GM08714 (cell line): ENCODE data around the gene ZNHIT3.
A peak's percentile ranks its signal among the peaks of the same experiment; 100 is the strongest.

ENCODE experiments used
- H3K4me3 ChIP-seq: fragments of 200-500 bp; sonication (Bioruptor generic); 2 replicates; pipeline ENCODE4 v1.5.1; 2014; ENCODE audit warnings: mild to moderate bottlenecking, low read length, inconsistent platforms
- ZNF274 ChIP-seq: IDR thresholded peaks from 2 replicates; pipeline ENCODE4 v1.6.1; 2012; ENCODE audit warnings: mild to moderate bottlenecking, low read depth, low read length

Gene ZNHIT3

GRCh38 chr17:36544307-36545076 is 58.0 kb downstream of the ZNHIT3 start, which contains the start of gene GGNBP2:
Gene GGNBP2, plus strand, starts transcription at chr17:36544919. Its CDS starts 806 bp downstream, at chr17:36545725.
- H3K4me3 ChIP-seq: peak within 1 kb of the TSS; percentile 97
- no peak for TF ChIP-seq ZNF274

GRCh38 chr17:36545077-36545464 is 58.6 kb downstream of the ZNHIT3 start:
- H3K4me3 ChIP-seq: peak overlapping the region; percentile 72
- TF ChIP-seq ZNF274: no peak
